ENCODE results near the gene NSD1.

GRCh38 chr5:177270653-177271052 is 137.1 kb downstream of the NSD1 start:
- TF ChIP-seq CTCF (IDR thresholded peaks at IDR 0.05 in 2 of 3, conservative IDR thresholded peaks at IDR 0.05 in 1 of 3; ENCODE audit: borderline replicate concordance in 1 of 3, insufficient read depth in 1 of 3, low read depth in 2 of 3, low read length in 2 of 3), result no peak
- no peak for TF ChIP-seq POLR2AphosphoS5 (IDR thresholded peaks at IDR 0.05; ENCODE audit: low read depth, low read length)
- no peak for TF ChIP-seq EZH2phosphoT487 (IDR thresholded peaks at IDR 0.05; ENCODE audit: borderline replicate concordance)

All from HCT116 (cell line).